Panc1 (cell line): ENCODE results near the gene LEKR1.
"Not testable (repeated sequence)": the region's sequence is repeated elsewhere in the genome, so short reads cannot be mapped to it uniquely, and the experiment has no call there.

Experiments used
- POLR2AphosphoS5 ChIP-seq: IDR thresholded peaks from 2 replicates; pipeline ENCODE4 v1.6.1; 2012; ENCODE audit warnings: mild to moderate bottlenecking, low read depth, low read length, moderate library complexity
- TF ChIP-seq, protein P1 (sequence below): fragments of 450-650 bp; IDR thresholded peaks from 2 replicates; pipeline ENCODE4 v1.5.1; 2017; ENCODE audit warnings: mild to moderate bottlenecking
- TF ChIP-seq, protein P2 (sequence below), 2 experiments: IDR thresholded peaks; 2 replicates each; pipeline ENCODE4 v1.6.1; 2011 to 2012; ENCODE audit warnings: low read depth in 2 of 2, control low read depth in 1 of 2, low read length in 1 of 2, mild to moderate bottlenecking in 1 of 2, moderate library complexity in 1 of 2; ENCODE audit not compliant: insufficient read depth in 1 of 2

DNA sequence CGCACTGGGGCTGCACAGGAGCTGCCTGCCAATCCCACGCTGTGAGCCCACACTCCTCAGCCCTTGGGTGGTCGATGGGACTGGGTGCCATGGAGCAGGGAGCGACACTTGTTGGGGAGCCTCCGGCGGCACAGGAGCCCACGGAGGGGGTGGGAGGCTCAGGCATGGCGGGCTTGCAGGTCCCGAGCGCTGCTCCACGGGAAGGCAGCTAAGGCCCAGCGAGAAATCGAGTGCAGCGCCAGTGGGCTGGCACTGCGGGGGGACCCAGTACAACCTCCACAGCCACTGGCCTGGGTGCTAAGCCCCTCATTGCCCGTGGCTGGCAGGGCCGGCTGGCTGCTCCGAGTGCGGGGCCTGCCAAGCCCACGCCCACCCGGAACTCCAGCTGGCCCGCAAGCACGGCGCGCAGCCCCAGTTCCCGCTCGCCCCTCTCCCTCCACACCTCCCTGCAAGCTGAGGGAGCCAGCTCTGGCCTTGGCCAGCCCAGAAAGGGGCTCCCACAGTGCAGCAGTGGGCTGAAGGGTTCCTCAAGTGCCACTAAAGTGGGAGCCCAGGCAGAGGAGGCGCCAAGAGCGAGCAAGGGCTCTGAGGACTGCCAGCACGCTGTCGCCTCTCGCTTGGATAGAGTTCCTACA lies 3.4 kb upstream of the LEKR1 start:
- TF ChIP-seq, protein P1, sequence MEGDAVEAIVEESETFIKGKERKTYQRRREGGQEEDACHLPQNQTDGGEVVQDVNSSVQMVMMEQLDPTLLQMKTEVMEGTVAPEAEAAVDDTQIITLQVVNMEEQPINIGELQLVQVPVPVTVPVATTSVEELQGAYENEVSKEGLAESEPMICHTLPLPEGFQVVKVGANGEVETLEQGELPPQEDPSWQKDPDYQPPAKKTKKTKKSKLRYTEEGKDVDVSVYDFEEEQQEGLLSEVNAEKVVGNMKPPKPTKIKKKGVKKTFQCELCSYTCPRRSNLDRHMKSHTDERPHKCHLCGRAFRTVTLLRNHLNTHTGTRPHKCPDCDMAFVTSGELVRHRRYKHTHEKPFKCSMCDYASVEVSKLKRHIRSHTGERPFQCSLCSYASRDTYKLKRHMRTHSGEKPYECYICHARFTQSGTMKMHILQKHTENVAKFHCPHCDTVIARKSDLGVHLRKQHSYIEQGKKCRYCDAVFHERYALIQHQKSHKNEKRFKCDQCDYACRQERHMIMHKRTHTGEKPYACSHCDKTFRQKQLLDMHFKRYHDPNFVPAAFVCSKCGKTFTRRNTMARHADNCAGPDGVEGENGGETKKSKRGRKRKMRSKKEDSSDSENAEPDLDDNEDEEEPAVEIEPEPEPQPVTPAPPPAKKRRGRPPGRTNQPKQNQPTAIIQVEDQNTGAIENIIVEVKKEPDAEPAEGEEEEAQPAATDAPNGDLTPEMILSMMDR, result not testable (repeated sequence)
- not testable (repeated sequence) for TF ChIP-seq POLR2AphosphoS5
- TF ChIP-seq, protein P2, sequence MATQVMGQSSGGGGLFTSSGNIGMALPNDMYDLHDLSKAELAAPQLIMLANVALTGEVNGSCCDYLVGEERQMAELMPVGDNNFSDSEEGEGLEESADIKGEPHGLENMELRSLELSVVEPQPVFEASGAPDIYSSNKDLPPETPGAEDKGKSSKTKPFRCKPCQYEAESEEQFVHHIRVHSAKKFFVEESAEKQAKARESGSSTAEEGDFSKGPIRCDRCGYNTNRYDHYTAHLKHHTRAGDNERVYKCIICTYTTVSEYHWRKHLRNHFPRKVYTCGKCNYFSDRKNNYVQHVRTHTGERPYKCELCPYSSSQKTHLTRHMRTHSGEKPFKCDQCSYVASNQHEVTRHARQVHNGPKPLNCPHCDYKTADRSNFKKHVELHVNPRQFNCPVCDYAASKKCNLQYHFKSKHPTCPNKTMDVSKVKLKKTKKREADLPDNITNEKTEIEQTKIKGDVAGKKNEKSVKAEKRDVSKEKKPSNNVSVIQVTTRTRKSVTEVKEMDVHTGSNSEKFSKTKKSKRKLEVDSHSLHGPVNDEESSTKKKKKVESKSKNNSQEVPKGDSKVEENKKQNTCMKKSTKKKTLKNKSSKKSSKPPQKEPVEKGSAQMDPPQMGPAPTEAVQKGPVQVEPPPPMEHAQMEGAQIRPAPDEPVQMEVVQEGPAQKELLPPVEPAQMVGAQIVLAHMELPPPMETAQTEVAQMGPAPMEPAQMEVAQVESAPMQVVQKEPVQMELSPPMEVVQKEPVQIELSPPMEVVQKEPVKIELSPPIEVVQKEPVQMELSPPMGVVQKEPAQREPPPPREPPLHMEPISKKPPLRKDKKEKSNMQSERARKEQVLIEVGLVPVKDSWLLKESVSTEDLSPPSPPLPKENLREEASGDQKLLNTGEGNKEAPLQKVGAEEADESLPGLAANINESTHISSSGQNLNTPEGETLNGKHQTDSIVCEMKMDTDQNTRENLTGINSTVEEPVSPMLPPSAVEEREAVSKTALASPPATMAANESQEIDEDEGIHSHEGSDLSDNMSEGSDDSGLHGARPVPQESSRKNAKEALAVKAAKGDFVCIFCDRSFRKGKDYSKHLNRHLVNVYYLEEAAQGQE (IDR thresholded peaks at IDR 0.05; ENCODE audit: insufficient read depth in 1 of 2, low read depth in 2 of 2, low read length in 1 of 2), result not testable (repeated sequence)
